K562 (cell line): ENCODE measurements around the gene ZEB2. TPM values are rescaled to one million over a fixed set of nuclear protein-coding genes. Genes with fewer than 3 reads are reported as not detected.

Experiments used
- GTF2F1 ChIP-seq: IDR thresholded peaks from 2 replicates; pipeline ENCODE4 v1.6.1; 2011; ENCODE audit warnings: low read depth, low read length, improper control_type of control experiment
- HEY1 ChIP-seq: fragments of 250-450 bp; sonication (Bioruptor Pico); IDR thresholded peaks from 2 replicates; pipeline ENCODE4 v1.5.0; 2020; ENCODE audit warnings: mild to moderate bottlenecking, moderate library complexity, borderline replicate concordance
- PBX2 ChIP-seq, 2 experiments: IDR thresholded peaks in 1 of 2; conservative IDR thresholded peaks in 1 of 2; 2 replicates each; pipeline ENCODE4 v1.6.1; 2016; ENCODE audit warnings: low read depth in 2 of 2, mild to moderate bottlenecking in 1 of 2, missing compliant biosample characterization in 1 of 2, missing genetic modification characterization in 1 of 2, moderate library complexity in 1 of 2
- PHF20 ChIP-seq: fragments of 450-650 bp; IDR thresholded peaks from 2 replicates; pipeline ENCODE4 v1.6.1; 2018; ENCODE audit not compliant: partially characterized antibody
- SRSF1 ChIP-seq: fragments of 200-400 bp; formaldehyde crosslinking; IDR thresholded peaks from 2 replicates; pipeline ENCODE4 v1.6.1; 2017; ENCODE audit warnings: mild to moderate bottlenecking, low read depth, low read length, moderate library complexity
- THRAP3 ChIP-seq: fragments of 450-650 bp; IDR thresholded peaks from 2 replicates; pipeline ENCODE4 v1.6.1; 2016; ENCODE audit warnings: mild to moderate bottlenecking, inconsistent platforms, borderline replicate concordance
- TSC22D4 ChIP-seq: fragments of 450-650 bp; IDR thresholded peaks from 2 replicates; pipeline ENCODE4 v1.6.1; 2016; ENCODE audit warnings: missing genetic modification characterization, missing biosample characterization, control low read depth
- UBTF ChIP-seq, 2 experiments: IDR thresholded peaks; 2 replicates each; pipeline ENCODE4 v1.6.1; 2012; ENCODE audit warnings: improper control_type of control experiment in 2 of 2, low read depth in 2 of 2, low read length in 2 of 2, borderline replicate concordance in 1 of 2
- ZFP91 ChIP-seq: sonication (generic); formaldehyde crosslinking; IDR thresholded peaks from 2 replicates; pipeline ENCODE4 v1.8.0; 2022; ENCODE audit warnings: mild to moderate bottlenecking, missing genetic modification reagents
- ZNF436 ChIP-seq: fragments of 250-450, 450-650 bp; sonication (Bioruptor Pico); formaldehyde crosslinking; IDR thresholded peaks from 2 replicates; pipeline ENCODE4 v1.7.0; 2020; ENCODE audit warnings: mild to moderate bottlenecking
- ZNF512 ChIP-seq: IDR thresholded peaks from 2 replicates; pipeline ENCODE4 v1.6.1; 2016; ENCODE audit warnings: missing genetic modification characterization, missing compliant biosample characterization
- ZNF583 ChIP-seq: fragments of 250-450 bp; sonication (Bioruptor Pico); IDR thresholded peaks from 2 replicates; pipeline ENCODE4 v1.4.0; 2020
- ZNF766 ChIP-seq: fragments of 200-800 bp; sonication (Bioruptor generic); conservative IDR thresholded peaks from 2 replicates; pipeline ENCODE4 v1.6.1; 2016; ENCODE audit warnings: missing genetic modification characterization, missing compliant biosample characterization
- polyA plus RNA-seq, 8 experiments: library from polyadenylated mRNA; depleted of rRNA in 4 of 8; stranded (reverse) in 5 of 8; unstranded in 3 of 8; fragments of >200 nt; fragmentation: Nextera tagmentation in 2 of 8; fragmentation: Illumina TruSeq in 1 of 8; extraction: Ambion mirVana in 2 of 8; extraction: Trizol in 1 of 8; gene quantifications; 2 replicates each; pipeline versions ENCODE4 v1.2.1 to v1.2.3, GENCODE V29; 2011 to 2014; ENCODE audit warnings: inconsistent platforms in 1 of 8, missing spikeins in 1 of 8
- total RNA-seq, 7 experiments: library from RNA; depleted of rRNA in 6 of 7; stranded (reverse); fragments of >200 nt in 6 of 7; fragmentation: Illumina TruSeq in 2 of 7; extraction: Trizol in 2 of 7; gene quantifications; 2 replicates each; pipeline versions ENCODE4 v1.2.1 to v1.2.3, GENCODE V29; 2011 to 2021; ENCODE audit warnings: low replicate concordance in 1 of 7

The ZEB2 gene
- total and polyA plus RNA-seq, 9 of the 15 experiments (the other 6 are each of a cell fraction or from before 2014, with no cell fraction given), result 15.1 to 113 (median 72.3) TPM

GRCh38 chr2:144358979-144359541 is 160.9 kb downstream of the ZEB2 start (continued):
- TF ChIP-seq PBX2 (CRISPR knock-in tag; IDR thresholded peaks at IDR 0.05; ENCODE audit: low read depth) (no peak), PBX2 (tag; conservative IDR thresholded peaks at IDR 0.05; ENCODE audit: low read depth) (no peak; the same call in 1 of the 2 replicates), THRAP3 (no peak), SRSF1 (no peak), UBTF (IDR thresholded peaks at IDR 0.05; ENCODE audit: borderline replicate concordance in 1 of 2, low read depth in 2 of 2, low read length in 2 of 2) (no peak), ZFP91 (CRISPR knock-in tag) (no peak), GTF2F1 (peak; percentile 83), ZNF583 (no peak), TSC22D4 (no peak), PHF20 (no peak), ZNF436 (CRISPR knock-in tag) (peak; percentile 65; the same call in 1 of the 2 replicates), HEY1 (CRISPR knock-in tag) (no peak), ZNF766 (CRISPR knock-in tag) (no peak), ZNF512 (tag) (no peak)
- TF ChIP-seq, all 486 proteins: peak for 116
